SU-DHL-6 (cell line): Measurements from ENCODE around the gene APPL1.

Source experiments
- EZH2phosphoT487 ChIP-seq: fragments of 200-600 bp; sonication (generic), shearing (Covaris generic); conservative IDR thresholded peaks from 2 replicates; pipeline ENCODE4 v1.6.1; 2018; ENCODE audit warnings: mild to moderate bottlenecking, antibody characterized with exemption, low read length, moderate library complexity, mixed read lengths
- TF ChIP-seq, protein P1 (sequence below): fragments of 200-600 bp; sonication (generic); IDR thresholded peaks from one replicate; pipeline ENCODE4 v1.5.1; 2017; ENCODE audit warnings: antibody characterized with exemption, mild to moderate bottlenecking, low read length, moderate library complexity; ENCODE audit not compliant: insufficient read depth, poor library complexity, severe bottlenecking

DNA sequence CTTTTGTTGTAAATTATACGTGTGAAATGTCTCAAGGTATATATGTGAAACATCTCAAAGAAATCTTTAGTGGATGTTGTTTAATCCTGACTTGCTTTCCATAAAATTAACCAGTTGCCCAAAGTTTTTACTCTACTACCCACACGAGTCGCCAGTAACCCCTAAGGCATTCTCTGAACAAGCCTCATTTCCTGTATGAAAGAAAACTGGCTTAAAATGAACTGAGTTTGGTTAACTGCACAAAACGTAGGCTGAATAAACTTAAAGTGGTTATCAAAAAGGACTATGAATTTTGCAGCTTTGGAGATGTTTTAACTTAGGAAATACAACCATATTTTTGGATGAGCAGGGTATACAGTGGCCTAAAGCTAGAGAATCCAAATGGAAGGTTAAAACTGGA, 2.7 kb upstream of the APPL1 start:
- TF ChIP-seq, protein P1, sequence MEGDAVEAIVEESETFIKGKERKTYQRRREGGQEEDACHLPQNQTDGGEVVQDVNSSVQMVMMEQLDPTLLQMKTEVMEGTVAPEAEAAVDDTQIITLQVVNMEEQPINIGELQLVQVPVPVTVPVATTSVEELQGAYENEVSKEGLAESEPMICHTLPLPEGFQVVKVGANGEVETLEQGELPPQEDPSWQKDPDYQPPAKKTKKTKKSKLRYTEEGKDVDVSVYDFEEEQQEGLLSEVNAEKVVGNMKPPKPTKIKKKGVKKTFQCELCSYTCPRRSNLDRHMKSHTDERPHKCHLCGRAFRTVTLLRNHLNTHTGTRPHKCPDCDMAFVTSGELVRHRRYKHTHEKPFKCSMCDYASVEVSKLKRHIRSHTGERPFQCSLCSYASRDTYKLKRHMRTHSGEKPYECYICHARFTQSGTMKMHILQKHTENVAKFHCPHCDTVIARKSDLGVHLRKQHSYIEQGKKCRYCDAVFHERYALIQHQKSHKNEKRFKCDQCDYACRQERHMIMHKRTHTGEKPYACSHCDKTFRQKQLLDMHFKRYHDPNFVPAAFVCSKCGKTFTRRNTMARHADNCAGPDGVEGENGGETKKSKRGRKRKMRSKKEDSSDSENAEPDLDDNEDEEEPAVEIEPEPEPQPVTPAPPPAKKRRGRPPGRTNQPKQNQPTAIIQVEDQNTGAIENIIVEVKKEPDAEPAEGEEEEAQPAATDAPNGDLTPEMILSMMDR, result no peak
- TF ChIP-seq EZH2phosphoT487, result no peak
